H9 (cell line): ENCODE results near the gene TMEM208. TPM values are rescaled to one million over a fixed set of nuclear protein-coding genes. Genes with fewer than 3 reads are reported as not detected.

ENCODE experiments used
- DNase-seq: peaks from one replicate; pipeline ENCODE4 v3.0.0-alpha.2; 2017
- H2AFZ ChIP-seq: one replicate; pipeline ENCODE4 v1.6.1; 2013; ENCODE audit warnings: mild to moderate bottlenecking, low read length, control low read depth, moderate library complexity
- H2AK5ac ChIP-seq: 2 replicates; pipeline ENCODE4 v1.6.1; 2013; ENCODE audit warnings: low read length, control low read depth, mixed read lengths; ENCODE audit not compliant: insufficient read length
- H2BK120ac ChIP-seq: one replicate; pipeline ENCODE4 v1.6.1; 2013; ENCODE audit warnings: low read depth, mild to moderate bottlenecking, low read length, control low read depth, inconsistent platforms; ENCODE audit not compliant: poor library complexity, severe bottlenecking
- H2BK12ac ChIP-seq: 2 replicates; pipeline ENCODE4 v1.6.1; 2013; ENCODE audit warnings: low read length, control low read depth, mixed read lengths, low read depth; ENCODE audit not compliant: insufficient read length
- H2BK15ac ChIP-seq: 2 replicates; pipeline ENCODE4 v1.6.1; 2013; ENCODE audit warnings: low read depth, low read length, control low read depth
- H2BK20ac ChIP-seq: one replicate; pipeline ENCODE4 v1.6.1; 2013; ENCODE audit warnings: low read depth, mild to moderate bottlenecking, low read length, control low read depth, inconsistent platforms; ENCODE audit not compliant: poor library complexity, severe bottlenecking
- H2BK5ac ChIP-seq: 2 replicates; pipeline ENCODE4 v1.6.1; 2013; ENCODE audit warnings: low read length, control low read depth, mixed read lengths; ENCODE audit not compliant: insufficient read length
- H3K14ac ChIP-seq: 2 replicates; pipeline ENCODE4 v1.6.1; 2013; ENCODE audit warnings: low read length, control low read depth; ENCODE audit not compliant: insufficient read depth
- H3K18ac ChIP-seq: 2 replicates; pipeline ENCODE4 v1.6.1; 2013; ENCODE audit warnings: low read depth, mild to moderate bottlenecking, mixed read lengths, low read length, control low read depth; ENCODE audit not compliant: insufficient read length
- H3K23ac ChIP-seq: 2 replicates; pipeline ENCODE4 v1.6.1; 2013; ENCODE audit warnings: low read length, control low read depth, mixed read lengths, low read depth; ENCODE audit not compliant: insufficient read length
- H3K23me2 ChIP-seq: 2 replicates; pipeline ENCODE4 v1.6.1; 2013; ENCODE audit warnings: low read depth, mild to moderate bottlenecking, mixed read lengths, low read length, control low read depth; ENCODE audit not compliant: insufficient read length, poor library complexity, severe bottlenecking
- H3K27ac ChIP-seq: 2 replicates; pipeline ENCODE4 v1.5.1; 2013; ENCODE audit warnings: low read length, control low read depth, mixed read lengths, low read depth; ENCODE audit not compliant: insufficient read length
- H3K27me3 ChIP-seq: 2 replicates; pipeline ENCODE4 v1.6.1; 2013; ENCODE audit warnings: low read length, control low read depth, inconsistent platforms; ENCODE audit not compliant: insufficient read depth
- H3K4ac ChIP-seq: 2 replicates; pipeline ENCODE4 v1.6.1; 2013; ENCODE audit warnings: low read depth, mild to moderate bottlenecking, control low read depth, inconsistent platforms, low read length, moderate library complexity
- H3K4me1 ChIP-seq: 2 replicates; pipeline ENCODE4 v1.6.1; 2013; ENCODE audit warnings: low read length, control low read depth, inconsistent platforms; ENCODE audit not compliant: insufficient read depth
- H3K4me2 ChIP-seq: 2 replicates; pipeline ENCODE4 v1.6.1; 2013; ENCODE audit warnings: low read length, control low read depth, mixed read lengths; ENCODE audit not compliant: insufficient read length, insufficient read depth
- H3K56ac ChIP-seq: 2 replicates; pipeline ENCODE4 v1.6.1; 2013; ENCODE audit warnings: low read depth, mild to moderate bottlenecking, mixed read lengths, low read length, control low read depth; ENCODE audit not compliant: insufficient read length
- H3K79me1 ChIP-seq: 2 replicates; pipeline ENCODE4 v1.6.1; 2013; ENCODE audit warnings: low read depth, mild to moderate bottlenecking, moderate library complexity, low read length, control low read depth, inconsistent platforms; ENCODE audit not compliant: insufficient read depth, poor library complexity, severe bottlenecking
- H3K79me2 ChIP-seq: 2 replicates; pipeline ENCODE4 v1.6.1; 2013; ENCODE audit warnings: low read length, control low read depth, inconsistent platforms; ENCODE audit not compliant: insufficient read depth
- H3K9ac ChIP-seq: 2 replicates; pipeline ENCODE4 v1.6.1; 2013; ENCODE audit warnings: low read length, control low read depth, mixed read lengths; ENCODE audit not compliant: insufficient read length; ENCODE audit errors: extremely low read depth
- H3K9me3 ChIP-seq: one replicate; pipeline ENCODE4 v1.6.1; 2013; ENCODE audit warnings: low read depth, low read length, inconsistent platforms; ENCODE audit not compliant: control insufficient read depth
- H3T11ph ChIP-seq: one replicate; pipeline ENCODE4 v1.6.1; 2013; ENCODE audit warnings: mild to moderate bottlenecking, low read length, control low read depth, inconsistent platforms
- H4K20me1 ChIP-seq: one replicate; pipeline ENCODE4 v1.6.1; 2013; ENCODE audit not compliant: control insufficient read depth, insufficient read length, insufficient read depth
- H4K5ac ChIP-seq: 2 replicates; pipeline ENCODE4 v1.6.1; 2013; ENCODE audit warnings: low read depth, mild to moderate bottlenecking, mixed read lengths, low read length, control low read depth; ENCODE audit not compliant: insufficient read length
- H4K8ac ChIP-seq: replicated peaks from 2 replicates; pipeline ENCODE4 v1.6.1; 2013; ENCODE audit warnings: low read length, control low read depth, mixed read lengths, low read depth; ENCODE audit not compliant: insufficient read length
- H4K91ac ChIP-seq: 2 replicates; pipeline ENCODE4 v1.6.1; 2013; ENCODE audit warnings: low read depth, mild to moderate bottlenecking, moderate library complexity, mixed read lengths, low read length, control low read depth; ENCODE audit not compliant: insufficient read length
- H3K27ac Mint-ChIP-seq, 3 experiments: 2 replicates in 2 of 3; 3 replicates in 1 of 3; pipeline ENCODE4 v1.8.0; 2020 to 2021; ENCODE audit warnings: mixed read lengths in 3 of 3, mild to moderate bottlenecking in 1 of 3, moderate library complexity in 1 of 3
- H3K27me3 Mint-ChIP-seq: 2 replicates; pipeline ENCODE4 v1.8.0; 2021; ENCODE audit warnings: low read depth, mild to moderate bottlenecking, moderate library complexity, mixed read lengths
- H3K36me3 Mint-ChIP-seq, 3 experiments: 2 replicates in 2 of 3; 3 replicates in 1 of 3; pipeline ENCODE4 v1.8.0; 2020 to 2021; ENCODE audit warnings: low read depth in 3 of 3, mixed read lengths in 3 of 3; ENCODE audit not compliant: insufficient read depth in 1 of 3
- H3K4me1 Mint-ChIP-seq, 2 experiments: 2 replicates each; pipeline ENCODE4 v1.8.0; 2020; ENCODE audit warnings: mixed read lengths in 2 of 2
- H3K4me3 Mint-ChIP-seq, 2 experiments: 2 replicates in 1 of 2; 3 replicates in 1 of 2; pipeline ENCODE4 v1.8.0; 2020 to 2021; ENCODE audit warnings: mild to moderate bottlenecking in 2 of 2, mixed read lengths in 2 of 2, moderate library complexity in 1 of 2
- H3K9me3 Mint-ChIP-seq, 2 experiments: 2 replicates in 1 of 2; 3 replicates in 1 of 2; pipeline ENCODE4 v1.8.0; 2020; ENCODE audit warnings: mild to moderate bottlenecking in 2 of 2, mixed read lengths in 2 of 2, moderate library complexity in 1 of 2
- CTCF ChIP-seq: fragments of 200-600 bp; sonication (generic); conservative IDR thresholded peaks from 3 replicates; pipeline ENCODE4 v1.8.0; 2021; ENCODE audit warnings: antibody characterized with exemption, mild to moderate bottlenecking
- WGBS: extraction: QIAGEN DNeasy Blood & Tissue Kit; methylation state at CpG from one replicate; pipeline ENCODE4 v1.1.7; 2013; ENCODE audit warnings: missing lambda C conversion rate, low lambda C conversion rate, mixed read lengths; ENCODE audit not compliant: insufficient read length; ENCODE audit errors: extremely low coverage; 5-methylcytosine and 5-hydroxymethylcytosine counted together
- total RNA-seq: library from RNA; stranded (reverse); gene quantifications from 2 replicates; pipeline ENCODE4 v1.2.1, GENCODE V29; 2021

Gene TMEM208
- total RNA-seq, 1 experiment from 2014 or later, result 42.6 TPM

- Histone ChIP-seq H2BK5ac (no peak overlapping the region), H2BK12ac (no peak overlapping the region), H3K27me3 (no peaks in the 10 kb centered on the region; the same call in 1 of the 2 replicates), H2BK15ac (no peak overlapping the region), H4K5ac (no peak overlapping the region), H2AK5ac (no peak overlapping the region), H3K4me1 (no peaks in the 10 kb centered on the region), H3K79me2 (no peaks in the 10 kb centered on the region), H4K91ac (no peak overlapping the region), H3T11ph (no peak overlapping the region), H3K9me3 (no peaks in the 10 kb centered on the region), H3K14ac (no peak overlapping the region), H2AFZ (no peak overlapping the region), H3K79me1 (no peaks in the 10 kb centered on the region), H2BK120ac (no peak overlapping the region), H3K23ac (no peak overlapping the region), H3K56ac (no peak overlapping the region), H3K27ac (no peak overlapping the region), H4K20me1 (no peaks in the 10 kb centered on the region), H3K23me2 (no peaks in the 10 kb centered on the region), H4K8ac (no peak overlapping the region), H3K18ac (no peak overlapping the region), H2BK20ac (no peak overlapping the region), H3K4ac (no peak overlapping the region), H3K9ac (no peak overlapping the region), H3K4me2 (no peak overlapping the region)
- no peak overlapping the region; a peak in 1 of 5 replicates for H3K4me3 Mint-ChIP-seq
- TF ChIP-seq CTCF, result no peak
- peaks cover 6% of the 10 kb centered on the region for H3K27me3 Mint-ChIP-seq
- no peaks in the 10 kb centered on the region for H3K9me3 Mint-ChIP-seq
- peaks cover 10 to 12% of the 10 kb centered on the region in 2 experiments; a peak in 3 of 4 replicates for H3K4me1 Mint-ChIP-seq
- WGBS, result no CpG with 5 or more reads among the region's 8 CpGs
- no peak for DNase-seq
- peak overlapping the region in 1 of 3 experiments; percentile 86; a peak in 3 of 7 replicates for H3K27ac Mint-ChIP-seq
- peaks cover 0 to 16% (median 2%) of the 10 kb centered on the region in 3 experiments; a peak in 4 of 7 replicates for H3K36me3 Mint-ChIP-seq
Observed at GRCh38 chr16:67206129-67206837, 20.6 kb upstream of the TMEM208 start.
